ENCODE measurements around the gene TTC28.

DNA sequence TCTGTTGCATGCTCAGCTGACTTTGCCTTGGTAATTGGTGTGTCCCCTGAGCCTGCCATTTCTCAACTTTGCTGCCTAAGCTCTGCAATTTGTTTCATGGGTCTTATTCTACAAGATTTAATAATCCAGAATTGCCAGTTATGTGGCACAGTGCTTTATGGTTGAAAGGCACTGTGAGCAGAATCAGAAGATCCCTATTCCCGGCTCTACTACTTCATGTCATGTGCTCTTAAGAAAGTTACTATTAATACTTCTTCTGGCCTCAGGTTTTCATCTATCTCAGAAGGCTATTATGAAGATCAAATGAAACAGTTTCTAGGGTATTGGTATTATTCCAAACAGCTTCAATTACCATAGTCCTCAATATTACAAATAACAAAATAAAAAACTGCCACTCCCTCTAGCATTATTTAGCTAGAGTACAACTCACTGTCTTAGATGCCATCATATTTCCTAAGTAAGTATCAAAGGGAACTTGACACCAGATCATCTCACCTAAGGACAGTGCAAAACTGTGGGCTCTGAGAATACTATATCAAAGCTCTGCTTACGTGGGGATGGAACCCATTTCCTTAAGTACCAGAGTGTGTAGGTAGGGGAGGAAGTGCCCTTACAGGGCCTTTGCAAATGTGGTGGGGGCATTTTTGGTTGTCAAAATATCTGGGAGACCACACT is 560.5 kb downstream of the TTC28 start:
- TF ChIP-seq, protein P1, sequence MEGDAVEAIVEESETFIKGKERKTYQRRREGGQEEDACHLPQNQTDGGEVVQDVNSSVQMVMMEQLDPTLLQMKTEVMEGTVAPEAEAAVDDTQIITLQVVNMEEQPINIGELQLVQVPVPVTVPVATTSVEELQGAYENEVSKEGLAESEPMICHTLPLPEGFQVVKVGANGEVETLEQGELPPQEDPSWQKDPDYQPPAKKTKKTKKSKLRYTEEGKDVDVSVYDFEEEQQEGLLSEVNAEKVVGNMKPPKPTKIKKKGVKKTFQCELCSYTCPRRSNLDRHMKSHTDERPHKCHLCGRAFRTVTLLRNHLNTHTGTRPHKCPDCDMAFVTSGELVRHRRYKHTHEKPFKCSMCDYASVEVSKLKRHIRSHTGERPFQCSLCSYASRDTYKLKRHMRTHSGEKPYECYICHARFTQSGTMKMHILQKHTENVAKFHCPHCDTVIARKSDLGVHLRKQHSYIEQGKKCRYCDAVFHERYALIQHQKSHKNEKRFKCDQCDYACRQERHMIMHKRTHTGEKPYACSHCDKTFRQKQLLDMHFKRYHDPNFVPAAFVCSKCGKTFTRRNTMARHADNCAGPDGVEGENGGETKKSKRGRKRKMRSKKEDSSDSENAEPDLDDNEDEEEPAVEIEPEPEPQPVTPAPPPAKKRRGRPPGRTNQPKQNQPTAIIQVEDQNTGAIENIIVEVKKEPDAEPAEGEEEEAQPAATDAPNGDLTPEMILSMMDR (IDR thresholded peaks at IDR 0.05) = no peak
- TF ChIP-seq POLR2A (IDR thresholded peaks at IDR 0.05) = no peak
